HL-60 (cell line): Measurements from ENCODE around the gene LHX2.

Experiments
- CTCF ChIP-seq: IDR thresholded peaks from one replicate; pipeline ENCODE4 v1.5.1; 2011; ENCODE audit warnings: low read length, control low read depth, inconsistent platforms; ENCODE audit not compliant: insufficient read depth
- GABPA ChIP-seq: IDR thresholded peaks from 2 replicates; pipeline ENCODE4 v1.6.1; 2012; ENCODE audit warnings: low read depth
- POLR2AphosphoS5 ChIP-seq: IDR thresholded peaks from 2 replicates; pipeline ENCODE4 v1.6.1; 2012; ENCODE audit warnings: low read depth
- REST ChIP-seq: IDR thresholded peaks from 2 replicates; pipeline ENCODE4 v1.6.1; 2012; ENCODE audit warnings: low read depth; ENCODE audit not compliant: insufficient replicate concordance
- SPI1 ChIP-seq: IDR thresholded peaks from 2 replicates; pipeline ENCODE4 v1.6.1; 2012; ENCODE audit warnings: low read depth, mild to moderate bottlenecking, borderline replicate concordance

GRCh38 chr9:124038790-124039633, 27.4 kb downstream of the LHX2 start:
- TF ChIP-seq CTCF: no peak
- no peak for TF ChIP-seq REST
- no peak for TF ChIP-seq POLR2AphosphoS5
- TF ChIP-seq SPI1: no peak
- TF ChIP-seq GABPA: no peak
